IMR-90 (cell line): ENCODE data around the gene SWI5. TPM values are rescaled to one million over a fixed set of nuclear protein-coding genes. Genes with fewer than 3 reads are reported as not detected.

Source experiments
- ATAC-seq: fragments of 200-7000 bp; cut with Tn5 transposase; 2 replicates; pipeline ENCODE4 v1.9.1; 2020; ENCODE audit warnings: low read depth, mild to moderate bottlenecking, moderate library complexity
- BruUV-seq: library from RNA; stranded (reverse); fragments of 400-500 nt; replicated peaks from 2 replicates; lab custom pipeline; 2021; lab: Mats Ljungman, UMichigan
- CTCF ChIA-PET: fragments of 300-600 bp; formaldehyde crosslinking; extraction: SDS; loops from one replicate; lab custom pipeline; 2021; ENCODE audit warnings: antibody characterized with exemption; lab: Yijun Ruan, JAX
- POLR2A ChIA-PET: fragments of 300-600 bp; sonication (Branson Sonifier 250); formaldehyde crosslinking; loops from one replicate; lab custom pipeline; 2022; ENCODE audit warnings: antibody characterized with exemption; ENCODE audit not compliant: unreplicated experiment; lab: Charles Lee
- DNase-seq: peaks from one replicate; pipeline ENCODE4 v3.0.0; 2013
- H2AFZ ChIP-seq: replicated peaks from 2 replicates; pipeline ENCODE3; 2013; ENCODE audit warnings: low read length, mild to moderate bottlenecking; ENCODE audit not compliant: poor library complexity
- H2AK5ac ChIP-seq: 2 replicates; pipeline ENCODE4 v1.6.1; 2013; ENCODE audit warnings: low read depth, low read length, inconsistent platforms
- H2AK9ac ChIP-seq: replicated peaks from 2 replicates; pipeline ENCODE3; 2013; ENCODE audit warnings: mild to moderate bottlenecking, low read depth, low read length, moderate library complexity; ENCODE audit not compliant: poor library complexity
- H2BK120ac ChIP-seq: 2 replicates; pipeline ENCODE4 v1.6.1; 2013; ENCODE audit warnings: low read depth, low read length, inconsistent platforms
- H2BK15ac ChIP-seq: 3 replicates; pipeline ENCODE4 v1.6.1; 2013; ENCODE audit warnings: low read depth, low read length, inconsistent platforms
- H2BK20ac ChIP-seq: 2 replicates; pipeline ENCODE4 v1.6.1; 2013; ENCODE audit warnings: low read depth, mild to moderate bottlenecking, inconsistent platforms, low read length, moderate library complexity
- H2BK5ac ChIP-seq: 2 replicates; pipeline ENCODE4 v1.6.1; 2013; ENCODE audit warnings: mild to moderate bottlenecking, low read depth, low read length, inconsistent platforms; ENCODE audit not compliant: poor library complexity, severe bottlenecking
- H3K14ac ChIP-seq: replicated peaks from 2 replicates; pipeline ENCODE4 v1.6.1; 2013; ENCODE audit warnings: low read depth, low read length, inconsistent platforms
- H3K18ac ChIP-seq: 2 replicates; pipeline ENCODE4 v1.6.1; 2013; ENCODE audit warnings: low read depth, low read length, control low read depth
- H3K23ac ChIP-seq: 2 replicates; pipeline ENCODE4 v1.6.1; 2013; ENCODE audit warnings: low read depth, low read length, inconsistent platforms
- H3K27ac ChIP-seq: 2 replicates; pipeline ENCODE4 v1.5.1; 2013; ENCODE audit warnings: mild to moderate bottlenecking, control low read depth, low read length; ENCODE audit not compliant: insufficient read depth
- H3K27me3 ChIP-seq: 2 replicates; pipeline ENCODE4 v1.6.1; 2013; ENCODE audit warnings: low read length; ENCODE audit not compliant: control insufficient read depth, insufficient read depth
- H3K36me3 ChIP-seq: 2 replicates; pipeline ENCODE4 v1.6.1; 2013; ENCODE audit warnings: low read length, mixed read lengths; ENCODE audit not compliant: control insufficient read depth, insufficient read depth
- H3K4ac ChIP-seq: 2 replicates; pipeline ENCODE4 v1.6.1; 2013; ENCODE audit warnings: low read depth, low read length, inconsistent platforms
- H3K4me1 ChIP-seq: 2 replicates; pipeline ENCODE4 v1.6.1; 2013; ENCODE audit warnings: low read length, mixed read lengths; ENCODE audit not compliant: control insufficient read depth, insufficient read depth
- H3K4me2 ChIP-seq: 2 replicates; pipeline ENCODE4 v1.6.1; 2013; ENCODE audit warnings: low read depth, mild to moderate bottlenecking, control low read depth, low read length, moderate library complexity
- H3K4me3 ChIP-seq: 2 replicates; pipeline ENCODE4 v1.5.1; 2013; ENCODE audit warnings: low read depth, mild to moderate bottlenecking, control low read depth, low read length, moderate library complexity; ENCODE audit not compliant: insufficient read depth
- H3K56ac ChIP-seq: 2 replicates; pipeline ENCODE4 v1.6.1; 2013; ENCODE audit warnings: low read length, inconsistent platforms; ENCODE audit not compliant: insufficient read depth; ENCODE audit errors: extremely low read depth
- H3K79me1 ChIP-seq, 2 experiments: 2 replicates each; pipeline ENCODE4 v1.6.1; 2013; ENCODE audit warnings: low read length in 2 of 2, inconsistent platforms in 1 of 2, low read depth in 1 of 2
- H3K9ac ChIP-seq: 2 replicates; pipeline ENCODE4 v1.6.1; 2013; ENCODE audit warnings: low read depth, low read length, control low read depth
- H3K9me1 ChIP-seq: 2 replicates; pipeline ENCODE4 v1.6.1; 2013; ENCODE audit warnings: low read length, inconsistent platforms; ENCODE audit not compliant: insufficient read depth
- H3K9me3 ChIP-seq: 2 replicates; pipeline ENCODE4 v1.6.1; 2013; ENCODE audit warnings: low read length; ENCODE audit not compliant: control insufficient read depth, insufficient read depth
- H4K20me1 ChIP-seq: 2 replicates; pipeline ENCODE4 v1.6.1; 2013; ENCODE audit warnings: low read length, inconsistent platforms; ENCODE audit not compliant: insufficient read depth
- H4K5ac ChIP-seq: 2 replicates; pipeline ENCODE4 v1.6.1; 2013; ENCODE audit warnings: mild to moderate bottlenecking, low read depth, low read length, control low read depth
- H4K8ac ChIP-seq, 2 experiments: 2 replicates each; pipeline ENCODE4 v1.6.1; 2013; ENCODE audit warnings: low read depth in 2 of 2, low read length in 2 of 2, control low read depth in 1 of 2, inconsistent platforms in 1 of 2
- H4K91ac ChIP-seq: 2 replicates; pipeline ENCODE4 v1.6.1; 2013; ENCODE audit warnings: low read depth, low read length, inconsistent platforms; ENCODE audit not compliant: insufficient read depth
- BHLHE40 ChIP-seq: fragments of 150-350 bp; IDR thresholded peaks from 2 replicates; pipeline ENCODE4 v1.6.1; 2016; ENCODE audit warnings: mild to moderate bottlenecking, low read depth, low read length
- CHD1 ChIP-seq: IDR thresholded peaks from 2 replicates; pipeline ENCODE4 v1.6.1; 2012; ENCODE audit warnings: low read depth, low read length, improper control_type of control experiment
- MAFK ChIP-seq: IDR thresholded peaks from 2 replicates; pipeline ENCODE4 v1.6.1; 2012; ENCODE audit warnings: low read depth, low read length, improper control_type of control experiment
- NFE2L2 ChIP-seq: fragments of 150-350 bp; IDR thresholded peaks from 2 replicates; pipeline ENCODE4 v1.6.1; 2016; ENCODE audit warnings: low read depth, mild to moderate bottlenecking, low read length
- RAD21 ChIP-seq: IDR thresholded peaks from 2 replicates; pipeline ENCODE4 v1.6.1; 2012; ENCODE audit warnings: low read length, improper control_type of control experiment
- SMC3 ChIP-seq: fragments of 150-350 bp; IDR thresholded peaks from 2 replicates; pipeline ENCODE4 v1.6.1; 2016; ENCODE audit warnings: low read depth, mild to moderate bottlenecking, antibody characterized with exemption, low read length, moderate library complexity
- WGBS, 2 experiments: methylation state at CpG; one replicate each; pipeline versions ENCODE4 v1.1.5 to v1.1.7; 2013; ENCODE audit warnings: missing lambda C conversion rate in 2 of 2; ENCODE audit not compliant: insufficient read length in 1 of 2; ENCODE audit errors: extremely low coverage in 2 of 2; 5-methylcytosine and 5-hydroxymethylcytosine counted together
- dilution Hi-C: fragments of 300-500 bp; cut with HindIII; formaldehyde crosslinking; loops from one replicate; pipeline ENCODE4 v1.14.3; 2018; ENCODE audit warnings: low sequenced_read_pairs; ENCODE audit not compliant: unreplicated experiment
- in situ Hi-C: fragments of 300-500 bp; cut with MboI; formaldehyde crosslinking; loops from 3 replicates; pipeline ENCODE4 v1.14.3; 2019; ENCODE audit warnings: low sequenced_read_pairs, inconsistent platforms, mixed read lengths
- intact Hi-C: fragments of 100-400 bp; cut with micrococcal nuclease; formaldehyde crosslinking; loops from 2 replicates; pipeline ENCODE4 v1.10.0; 2022
- polyA plus RNA-seq, 3 experiments: library from polyadenylated mRNA; depleted of rRNA; stranded (reverse); fragments of >200 nt; gene quantifications; 2 replicates each; pipeline ENCODE4 v1.2.3, GENCODE V29; 2012; ENCODE audit warnings: low replicate concordance in 1 of 3
- total RNA-seq: library from RNA; depleted of rRNA; stranded (reverse); fragments of >200 nt; gene quantifications from 2 replicates; pipeline ENCODE4 v1.2.3, GENCODE V29; 2012
- TF ChIP-seq, protein P1 (sequence below): fragments of 150-350 bp; IDR thresholded peaks from 2 replicates; pipeline ENCODE4 v1.6.1; 2016; ENCODE audit warnings: low read depth, mild to moderate bottlenecking, low read length, moderate library complexity, borderline replicate concordance
- TF ChIP-seq, protein P2 (sequence below): conservative IDR thresholded peaks from 2 replicates; pipeline ENCODE4 v1.5.1; 2012; ENCODE audit warnings: mild to moderate bottlenecking, low read depth, low read length, improper control_type of control experiment

The SWI5 gene
- total and polyA plus RNA-seq, 2 of the 4 experiments (the other 2 are of a cell fraction) = 38.9 to 93.5 TPM

DNA sequence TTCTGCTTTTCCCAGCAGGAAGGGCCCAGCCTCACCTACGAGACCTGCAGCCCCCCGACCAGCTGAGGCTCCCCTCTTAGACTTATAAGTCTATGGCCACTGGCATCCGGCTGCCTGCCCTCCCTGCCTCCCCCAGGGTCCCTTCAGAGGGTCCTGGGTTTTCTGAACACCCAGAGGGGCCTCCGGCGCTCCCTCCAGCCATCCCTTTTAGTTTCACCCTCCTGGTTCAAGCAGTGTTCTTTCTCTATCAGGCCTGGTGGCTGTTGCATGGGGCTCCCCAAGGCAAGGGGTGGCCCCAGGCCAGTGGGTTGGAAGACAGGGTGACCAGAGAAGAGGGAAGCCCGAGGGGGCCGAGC, 22.1 kb upstream of the SWI5 start (continued):
- TF ChIP-seq, protein P1, sequence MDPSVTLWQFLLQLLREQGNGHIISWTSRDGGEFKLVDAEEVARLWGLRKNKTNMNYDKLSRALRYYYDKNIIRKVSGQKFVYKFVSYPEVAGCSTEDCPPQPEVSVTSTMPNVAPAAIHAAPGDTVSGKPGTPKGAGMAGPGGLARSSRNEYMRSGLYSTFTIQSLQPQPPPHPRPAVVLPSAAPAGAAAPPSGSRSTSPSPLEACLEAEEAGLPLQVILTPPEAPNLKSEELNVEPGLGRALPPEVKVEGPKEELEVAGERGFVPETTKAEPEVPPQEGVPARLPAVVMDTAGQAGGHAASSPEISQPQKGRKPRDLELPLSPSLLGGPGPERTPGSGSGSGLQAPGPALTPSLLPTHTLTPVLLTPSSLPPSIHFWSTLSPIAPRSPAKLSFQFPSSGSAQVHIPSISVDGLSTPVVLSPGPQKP = no peak
- TF ChIP-seq NFE2L2 = no peak

DNA sequence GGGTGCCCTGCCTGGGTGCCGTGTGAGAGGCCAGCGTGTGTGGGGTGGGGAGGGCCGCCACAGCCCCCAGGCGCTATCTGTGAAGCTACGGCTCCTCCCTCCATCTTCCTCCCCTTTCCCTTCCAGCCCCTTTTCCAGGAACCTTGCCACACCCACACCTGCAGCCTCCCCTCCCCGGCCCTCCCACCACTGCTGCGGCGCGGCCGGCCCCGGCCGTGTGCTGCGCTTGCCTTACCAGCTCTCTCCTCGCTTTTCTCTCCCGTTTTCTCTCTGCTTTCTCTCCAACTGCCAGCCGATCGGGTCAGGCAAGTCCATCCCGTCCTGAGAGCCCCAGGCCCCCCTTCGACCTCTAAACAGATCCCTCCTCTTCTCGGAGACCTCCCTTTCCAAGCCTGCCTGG, 21.7 kb upstream of the SWI5 start:
- Histone ChIP-seq H3K4me2 (no peak overlapping the region), H3K9me1 (no peaks in the 10 kb centered on the region), H2BK120ac (no peak overlapping the region), H4K5ac (no peak overlapping the region), H2AK9ac (no peak overlapping the region), H3K18ac (no peak overlapping the region), H3K23ac (no peak overlapping the region), H4K91ac (no peak overlapping the region), H3K4ac (no peak overlapping the region), H2BK5ac (no peak overlapping the region), H2AFZ (no peak overlapping the region), H3K4me3 (no peak overlapping the region), H3K56ac (no peak overlapping the region), H4K8ac (no peak overlapping the region), H3K36me3 (peaks cover 37% of the 10 kb centered on the region), H3K27me3 (no peaks in the 10 kb centered on the region), H3K27ac (no peak overlapping the region), H2BK15ac (no peak overlapping the region), H2AK5ac (no peak overlapping the region), H3K9ac (no peak overlapping the region), H2BK20ac (no peak overlapping the region), H3K4me1 (no peaks in the 10 kb centered on the region), H3K9me3 (no peaks in the 10 kb centered on the region), H3K14ac (no peak overlapping the region), H3K79me1 (no peaks in the 10 kb centered on the region), H4K20me1 (peaks cover 18% of the 10 kb centered on the region)
- no peak for DNase-seq
- CTCF ChIA-PET = interaction anchor here (1.0 kb wide), 1 partner anchor 10 kb away, joined by 3 read pairs; no protein-coding TSS in a partner anchor
- POLR2A ChIA-PET = no interaction called here
- intact Hi-C loops (no loop called here), dilution Hi-C loops (no loop called here), in situ Hi-C loops (no loop called here)
- BruUV-seq = no TSS peak
- TF ChIP-seq, protein P2, sequence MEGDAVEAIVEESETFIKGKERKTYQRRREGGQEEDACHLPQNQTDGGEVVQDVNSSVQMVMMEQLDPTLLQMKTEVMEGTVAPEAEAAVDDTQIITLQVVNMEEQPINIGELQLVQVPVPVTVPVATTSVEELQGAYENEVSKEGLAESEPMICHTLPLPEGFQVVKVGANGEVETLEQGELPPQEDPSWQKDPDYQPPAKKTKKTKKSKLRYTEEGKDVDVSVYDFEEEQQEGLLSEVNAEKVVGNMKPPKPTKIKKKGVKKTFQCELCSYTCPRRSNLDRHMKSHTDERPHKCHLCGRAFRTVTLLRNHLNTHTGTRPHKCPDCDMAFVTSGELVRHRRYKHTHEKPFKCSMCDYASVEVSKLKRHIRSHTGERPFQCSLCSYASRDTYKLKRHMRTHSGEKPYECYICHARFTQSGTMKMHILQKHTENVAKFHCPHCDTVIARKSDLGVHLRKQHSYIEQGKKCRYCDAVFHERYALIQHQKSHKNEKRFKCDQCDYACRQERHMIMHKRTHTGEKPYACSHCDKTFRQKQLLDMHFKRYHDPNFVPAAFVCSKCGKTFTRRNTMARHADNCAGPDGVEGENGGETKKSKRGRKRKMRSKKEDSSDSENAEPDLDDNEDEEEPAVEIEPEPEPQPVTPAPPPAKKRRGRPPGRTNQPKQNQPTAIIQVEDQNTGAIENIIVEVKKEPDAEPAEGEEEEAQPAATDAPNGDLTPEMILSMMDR = no peak
- TF ChIP-seq SMC3 (no peak), MAFK (no peak), BHLHE40 (no peak), RAD21 (no peak), CHD1 (no peak)
- ATAC-seq = no peak
- WGBS, 2 experiments = 80% methylated on average over 1 of the region's 20 CpGs; no CpG with 5 or more reads in 1 of the 2 experiments
